ENCODE measurements around the gene CEACAM3. TPM values are rescaled to one million over a fixed set of nuclear protein-coding genes. Genes with fewer than 3 reads are reported as not detected.

CEACAM3 gene
- total RNA-seq, 4 donors from 2014 or later: 0.82 to 2.2 (median 1.6) TPM; not detected in 1

DNA sequence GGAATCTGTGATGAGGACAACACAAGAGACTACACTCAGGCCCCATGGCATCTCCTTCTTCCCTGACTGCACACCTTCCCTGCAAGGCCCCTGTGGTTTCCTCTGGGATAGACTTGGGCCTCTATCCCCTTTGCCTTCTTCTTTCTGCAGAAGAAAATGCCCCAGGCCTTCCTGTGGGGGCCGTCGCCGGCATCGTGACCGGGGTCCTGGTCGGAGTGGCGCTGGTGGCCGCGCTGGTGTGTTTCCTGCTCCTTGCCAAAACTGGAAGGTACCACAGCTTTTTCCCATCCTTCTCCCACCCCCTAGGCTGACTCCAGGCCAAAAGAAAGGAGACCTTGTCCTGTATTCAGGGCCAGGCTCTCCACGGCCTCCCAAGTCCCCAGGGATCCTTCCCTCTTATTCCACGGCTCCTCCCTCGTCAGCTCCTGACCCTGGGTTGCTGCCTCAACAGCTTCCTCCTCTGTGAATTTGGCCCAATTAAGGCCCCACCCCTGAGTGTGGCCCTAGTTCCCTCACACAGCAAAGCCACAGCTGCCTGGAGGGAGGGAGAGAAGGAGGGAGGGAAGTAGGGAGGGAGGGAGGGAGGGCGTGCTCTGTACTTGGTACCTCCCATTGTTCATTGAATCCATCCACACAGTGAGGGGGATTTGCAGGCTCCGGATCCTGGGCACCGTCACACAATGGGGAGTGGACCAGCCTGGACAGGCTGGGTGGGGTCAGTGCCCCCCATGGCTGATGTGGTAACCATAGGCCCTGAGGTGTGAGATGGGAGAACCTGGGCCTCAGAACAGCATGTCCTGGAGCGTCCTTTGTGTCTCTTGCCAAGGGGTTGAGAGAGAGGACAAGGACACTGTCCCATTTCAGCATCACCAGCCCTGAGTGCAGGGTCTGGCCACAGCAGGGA is 12.5 kb downstream of the CEACAM3 start:
- Histone ChIP-seq H3K27me3 (peaks cover 6% of the 10 kb centered on the region), H3K4me3 (no peak overlapping the region), H3K36me3 (no peaks in the 10 kb centered on the region), H3K9me3 (no peaks in the 10 kb centered on the region), H3K27ac (no peak overlapping the region), H3K4me1 (no peaks in the 10 kb centered on the region)
- in situ Hi-C loops (cut with MboI; ENCODE audit: low pct_ligation_motif_present in 1 of 4, low pct_unique_long_range_greater_than_20kb in 1 of 4, low sequenced_read_pairs in 3 of 4): no loop called here
- intact Hi-C loops (cut with DNase I; ENCODE audit: low total_unique reads): no loop called here
- WGBS, 2 donors (ENCODE audit: low coverage in 1 of 2): 74% methylated on average over 16 of the region's 16 CpGs; no CpG with 5 or more reads in 1 of the 2 donors
- no peak for TF ChIP-seq EP300 (IDR thresholded peaks at IDR 0.05; ENCODE audit: low read depth)
- no peak for TF ChIP-seq POLR2AphosphoS5 (IDR thresholded peaks at IDR 0.05)
- TF ChIP-seq, protein P1, sequence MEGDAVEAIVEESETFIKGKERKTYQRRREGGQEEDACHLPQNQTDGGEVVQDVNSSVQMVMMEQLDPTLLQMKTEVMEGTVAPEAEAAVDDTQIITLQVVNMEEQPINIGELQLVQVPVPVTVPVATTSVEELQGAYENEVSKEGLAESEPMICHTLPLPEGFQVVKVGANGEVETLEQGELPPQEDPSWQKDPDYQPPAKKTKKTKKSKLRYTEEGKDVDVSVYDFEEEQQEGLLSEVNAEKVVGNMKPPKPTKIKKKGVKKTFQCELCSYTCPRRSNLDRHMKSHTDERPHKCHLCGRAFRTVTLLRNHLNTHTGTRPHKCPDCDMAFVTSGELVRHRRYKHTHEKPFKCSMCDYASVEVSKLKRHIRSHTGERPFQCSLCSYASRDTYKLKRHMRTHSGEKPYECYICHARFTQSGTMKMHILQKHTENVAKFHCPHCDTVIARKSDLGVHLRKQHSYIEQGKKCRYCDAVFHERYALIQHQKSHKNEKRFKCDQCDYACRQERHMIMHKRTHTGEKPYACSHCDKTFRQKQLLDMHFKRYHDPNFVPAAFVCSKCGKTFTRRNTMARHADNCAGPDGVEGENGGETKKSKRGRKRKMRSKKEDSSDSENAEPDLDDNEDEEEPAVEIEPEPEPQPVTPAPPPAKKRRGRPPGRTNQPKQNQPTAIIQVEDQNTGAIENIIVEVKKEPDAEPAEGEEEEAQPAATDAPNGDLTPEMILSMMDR (IDR thresholded peaks at IDR 0.05): no peak
- no peak for TF ChIP-seq POLR2A (IDR thresholded peaks at IDR 0.05)
- DNase-seq: peak; percentile 30

DNA sequence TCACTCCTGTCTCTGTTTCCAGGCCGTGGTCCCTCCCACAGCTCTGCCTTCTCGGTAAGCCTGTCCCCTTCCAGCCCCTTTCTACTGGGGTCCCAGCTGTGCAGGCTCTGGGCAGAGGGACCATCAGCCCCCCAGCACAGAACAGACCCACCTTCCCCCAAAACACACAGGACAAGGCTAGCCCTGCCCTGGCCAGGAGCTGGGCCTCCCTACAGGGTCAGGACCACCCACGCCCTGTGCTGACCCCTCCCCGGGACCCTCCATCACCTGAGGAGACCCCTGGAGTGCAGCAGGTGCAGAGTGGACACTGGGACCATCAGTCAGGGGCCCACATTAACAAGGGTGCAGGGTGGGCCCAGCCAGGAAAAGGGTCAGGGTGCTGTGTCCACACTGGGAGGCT is 13.9 kb downstream of the CEACAM3 start:
- peaks cover 6% of the 10 kb centered on the region for H3K27me3 ChIP-seq
- 76% methylated on average over 4 of the region's 4 CpGs; no CpG with 5 or more reads in 1 of the 2 donors for WGBS, 2 donors (ENCODE audit: low coverage in 1 of 2)
- H3K27ac ChIP-seq: no peak overlapping the region
- no peaks in the 10 kb centered on the region for H3K9me3 ChIP-seq
- DNase-seq: no peak
- H3K4me1 ChIP-seq: no peaks in the 10 kb centered on the region
- H3K4me3 ChIP-seq: no peak overlapping the region
- TF ChIP-seq POLR2AphosphoS5 (IDR thresholded peaks at IDR 0.05) (no peak), EP300 (IDR thresholded peaks at IDR 0.05; ENCODE audit: low read depth) (no peak), POLR2A (IDR thresholded peaks at IDR 0.05) (no peak)
- TF ChIP-seq, protein P1 (IDR thresholded peaks at IDR 0.05): no peak
- no peaks in the 10 kb centered on the region for H3K36me3 ChIP-seq
- in situ Hi-C loops (cut with MboI; ENCODE audit: low pct_ligation_motif_present in 1 of 4, low pct_unique_long_range_greater_than_20kb in 1 of 4, low sequenced_read_pairs in 3 of 4) (no loop called here), intact Hi-C loops (cut with DNase I; ENCODE audit: low total_unique reads) (no loop called here)

DNA sequence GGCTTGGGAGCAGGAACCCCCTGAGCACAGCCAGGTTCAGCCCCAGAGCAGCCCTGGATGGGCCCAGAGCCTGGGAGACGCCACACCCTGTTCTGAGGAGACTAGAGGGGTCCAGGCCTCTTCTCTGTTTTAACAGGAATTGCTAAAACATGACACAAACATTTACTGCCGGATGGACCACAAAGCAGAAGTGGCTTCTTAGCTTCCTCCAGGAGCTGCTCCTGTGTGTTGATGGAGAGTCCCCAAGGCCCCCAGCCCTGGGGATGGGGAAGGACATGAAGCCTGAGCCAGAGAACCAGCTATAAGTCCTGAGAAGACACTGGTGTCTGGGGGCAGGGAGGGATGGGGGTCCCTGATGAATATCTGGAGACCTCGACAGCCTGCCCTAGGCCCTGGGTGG is 14.6 kb downstream of the CEACAM3 start:
- in situ Hi-C loops (cut with MboI; ENCODE audit: low pct_ligation_motif_present in 1 of 4, low pct_unique_long_range_greater_than_20kb in 1 of 4, low sequenced_read_pairs in 3 of 4) (no loop called here), intact Hi-C loops (cut with DNase I; ENCODE audit: low total_unique reads) (no loop called here)
- H3K4me1 ChIP-seq: no peaks in the 10 kb centered on the region
- H3K4me3 ChIP-seq: no peak overlapping the region
- H3K27ac ChIP-seq: no peak overlapping the region
- no peak for DNase-seq
- WGBS, 2 donors (ENCODE audit: low coverage in 1 of 2): 50 to 58% methylated on average over 1 to 3 of the region's 3 CpGs
- no peaks in the 10 kb centered on the region for H3K36me3 ChIP-seq
- peaks cover 6% of the 10 kb centered on the region for H3K27me3 ChIP-seq
- TF ChIP-seq POLR2AphosphoS5 (IDR thresholded peaks at IDR 0.05) (no peak), POLR2A (IDR thresholded peaks at IDR 0.05) (no peak), EP300 (IDR thresholded peaks at IDR 0.05; ENCODE audit: low read depth) (no peak)
- TF ChIP-seq, protein P1 (IDR thresholded peaks at IDR 0.05): no peak
- no peaks in the 10 kb centered on the region for H3K9me3 ChIP-seq

DNA sequence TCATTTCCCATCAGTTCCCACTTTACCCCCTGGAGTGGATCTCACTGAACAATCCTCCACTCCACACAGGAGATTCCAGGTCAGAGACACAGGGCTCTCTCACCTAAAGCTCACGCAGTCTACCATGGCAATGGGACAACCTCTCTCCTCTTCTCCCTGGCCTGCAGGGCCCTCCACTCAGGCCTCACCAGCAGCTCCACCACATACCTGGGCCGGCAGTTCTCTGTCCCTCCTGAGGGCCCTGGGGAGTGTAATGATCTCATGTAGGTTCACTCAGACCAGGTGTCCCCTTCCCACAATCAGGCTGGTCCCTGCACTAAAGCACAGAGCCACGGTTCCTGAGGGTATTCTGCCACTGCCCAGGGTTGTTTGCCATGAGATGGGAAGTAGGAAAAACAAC is 15.6 kb downstream of the CEACAM3 start:
- no peak overlapping the region for H3K4me3 ChIP-seq
- in situ Hi-C loops (cut with MboI; ENCODE audit: low pct_ligation_motif_present in 1 of 4, low pct_unique_long_range_greater_than_20kb in 1 of 4, low sequenced_read_pairs in 3 of 4) (no loop called here), intact Hi-C loops (cut with DNase I; ENCODE audit: low total_unique reads) (no loop called here)
- TF ChIP-seq EP300 (IDR thresholded peaks at IDR 0.05; ENCODE audit: low read depth) (no peak), POLR2A (IDR thresholded peaks at IDR 0.05) (no peak), POLR2AphosphoS5 (IDR thresholded peaks at IDR 0.05) (no peak)
- TF ChIP-seq, protein P1 (IDR thresholded peaks at IDR 0.05): no peak
- DNase-seq: no peak
- peaks cover 6% of the 10 kb centered on the region for H3K27me3 ChIP-seq
- no peaks in the 10 kb centered on the region for H3K4me1 ChIP-seq
- WGBS, 2 donors (ENCODE audit: low coverage in 1 of 2): 65% methylated on average over 3 of the region's 3 CpGs; no CpG with 5 or more reads in 1 of the 2 donors
- H3K9me3 ChIP-seq: no peaks in the 10 kb centered on the region
- H3K27ac ChIP-seq: no peak overlapping the region
- no peaks in the 10 kb centered on the region for H3K36me3 ChIP-seq

Data from transverse colon (tissue), 4 donors.